Measurements from ENCODE around the gene MDM4.
"Not testable (repeated sequence)": the region's sequence is repeated elsewhere in the genome, so short reads cannot be mapped to it uniquely, and the experiment has no call there.

Gene MDM4

GRCh38 chr1:204520834-204521709, 4.9 kb downstream of the MDM4 start:
- peak; percentile 11 for DNase-seq

- not testable (repeated sequence) for DNase-seq
These were observed 5.8 kb downstream of the MDM4 start for GRCh38 chr1:204521941-204522521.

GRCh38 chr1:204523605-204524215, 7.5 kb downstream of the MDM4 start:
- no peak for DNase-seq

GRCh38 chr1:204524986-204525385, 8.8 kb downstream of the MDM4 start:
- no peak for DNase-seq

GRCh38 chr1:204528241-204528640, 12.0 kb downstream of the MDM4 start:
- no peak for DNase-seq

- DNase-seq: no peak
These were observed 12.5 kb downstream of the MDM4 start for GRCh38 chr1:204528677-204529076.

GRCh38 chr1:204529371-204529895, 13.2 kb downstream of the MDM4 start:
- DNase-seq: no peak

GRCh38 chr1:204530932-204531331, 14.7 kb downstream of the MDM4 start:
- no peak for DNase-seq

GRCh38 chr1:204532832-204533231, 16.6 kb downstream of the MDM4 start:
- no peak for DNase-seq

- no peak for DNase-seq
These were observed 25.4 kb downstream of the MDM4 start for GRCh38 chr1:204541626-204542025.

- no peak for DNase-seq
These were observed 28.1 kb downstream of the MDM4 start for GRCh38 chr1:204544321-204544720.

- no peak for DNase-seq
These were observed 29.0 kb downstream of the MDM4 start for GRCh38 chr1:204545202-204545601.

GRCh38 chr1:204545881-204546280, 29.7 kb downstream of the MDM4 start:
- no peak for DNase-seq

- no peak for DNase-seq
These were observed 32.1 kb downstream of the MDM4 start for GRCh38 chr1:204548265-204548664.

- no peak for DNase-seq
These were observed 33.1 kb downstream of the MDM4 start for GRCh38 chr1:204549313-204549712.

- no peak for DNase-seq
These were observed 34.7 kb downstream of the MDM4 start for GRCh38 chr1:204550926-204551325.

GRCh38 chr1:204556458-204557052, 40.3 kb downstream of the MDM4 start:
- DNase-seq: no peak

GRCh38 chr1:204558467-204558866, 42.3 kb downstream of the MDM4 start:
- DNase-seq: no peak

GRCh38 chr1:204560002-204560401, 43.8 kb downstream of the MDM4 start:
- DNase-seq: not testable (repeated sequence)

GRCh38 chr1:204560590-204561150, 44.5 kb downstream of the MDM4 start:
- DNase-seq: no peak

- no peak for DNase-seq
These were observed 46.1 kb downstream of the MDM4 start for GRCh38 chr1:204562075-204562990.

GRCh38 chr1:204563307-204563706, 47.1 kb downstream of the MDM4 start:
- no peak for DNase-seq

Measured in KG1 (cell line).